Daoy (cell line): ENCODE results near the gene ARHGEF17. TPM values are rescaled to one million over a fixed set of nuclear protein-coding genes. Genes with fewer than 3 reads are reported as not detected.

Experiments
- DNase-seq: peaks from one replicate; pipeline ENCODE4 v3.0.0-alpha.2; 2015; ENCODE audit warnings: low read depth
- total RNA-seq: library from RNA; depleted of rRNA; stranded (reverse); fragments of >200 nt; shearing (Covaris generic); gene quantifications from 2 replicates; pipeline ENCODE4 v1.2.3, GENCODE V29; 2014

Gene ARHGEF17
- total RNA-seq, 1 experiment from 2014 or later, result 4.7 TPM

DNA sequence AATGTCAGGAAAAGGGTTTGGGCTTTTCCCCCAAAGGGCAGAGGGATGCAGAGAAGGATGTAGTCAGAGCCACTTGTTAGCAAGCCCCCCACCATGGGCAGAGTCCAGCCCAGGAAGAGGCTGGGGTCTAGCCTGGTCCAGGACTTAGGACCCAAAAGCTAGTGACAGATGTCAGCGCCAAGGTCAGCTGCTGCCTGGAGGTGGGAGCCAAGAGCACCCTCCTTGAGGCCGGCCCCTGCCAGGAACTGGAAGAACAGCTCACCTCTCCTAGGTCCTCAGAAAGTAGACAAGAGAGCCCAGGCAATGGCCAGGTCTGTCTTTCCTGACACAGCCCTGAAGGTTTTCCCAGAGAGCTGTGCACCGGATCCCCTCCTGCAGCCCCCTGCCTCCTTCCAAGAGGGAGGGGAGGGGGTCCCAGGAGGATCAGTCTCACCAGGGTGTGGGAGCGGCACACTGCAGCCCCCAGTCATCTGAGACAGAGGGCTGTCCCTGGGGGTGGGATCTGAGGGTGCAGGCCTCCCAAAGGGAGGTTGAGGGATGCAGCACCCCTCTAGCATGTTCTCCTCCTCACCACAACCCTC lies 14.6 kb upstream of the ARHGEF17 start:
- DNase-seq, result no peak

GRCh38 chr11:73294604-73295003 lies 13.5 kb upstream of the ARHGEF17 start:
- no peak for DNase-seq

DNA sequence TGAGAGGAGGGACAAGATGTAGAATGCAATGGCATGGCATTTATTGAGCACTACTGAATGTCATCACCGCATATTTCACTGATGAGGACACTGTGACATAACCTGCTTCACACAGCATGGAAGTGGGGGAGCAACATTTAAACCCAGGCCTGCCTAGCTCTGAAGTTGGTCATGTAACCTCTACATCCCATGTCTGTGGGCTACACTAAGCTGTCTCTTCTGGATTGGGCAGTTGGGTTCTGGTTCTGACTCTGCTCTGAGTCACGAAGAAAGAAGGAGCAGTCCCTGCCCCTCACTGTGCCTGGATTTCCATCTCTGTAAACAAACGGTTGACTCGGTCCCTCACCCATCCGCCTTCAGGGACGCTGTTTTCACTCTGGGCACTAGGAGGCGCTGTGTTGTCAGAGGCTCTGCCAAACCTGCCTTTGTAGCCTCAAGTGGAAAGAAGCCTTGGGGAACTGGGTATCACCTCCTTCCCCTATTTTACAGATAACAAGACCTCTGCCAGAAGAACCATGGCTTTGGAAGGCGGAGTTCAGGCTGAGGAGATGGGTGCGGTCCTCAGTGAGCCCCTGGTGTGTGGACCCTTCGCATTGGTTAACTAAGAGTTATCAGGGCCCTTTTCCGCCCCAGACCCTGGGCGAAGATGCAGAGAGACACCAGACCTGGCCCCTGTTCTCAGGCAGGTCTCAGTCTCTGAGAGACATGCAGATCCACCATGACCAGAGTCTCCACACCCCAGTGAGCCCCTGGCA lies 12.7 kb upstream of the ARHGEF17 start:
- DNase-seq, result peak; percentile 83

DNA sequence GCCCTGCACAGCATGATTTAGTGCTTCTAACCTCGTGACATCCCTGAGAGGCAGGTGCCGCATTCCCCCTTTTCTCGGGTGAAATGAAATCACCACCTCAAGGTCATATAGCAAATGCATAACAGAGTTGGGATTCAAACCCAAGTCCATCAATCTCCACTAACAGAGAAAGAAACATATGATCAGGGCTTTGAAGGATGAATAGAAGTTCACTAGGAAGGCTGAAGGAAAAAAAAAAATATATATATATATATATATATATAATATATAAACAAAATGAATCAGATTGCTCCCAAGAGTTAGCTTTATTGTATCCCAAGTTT lies 12.1 kb upstream of the ARHGEF17 start:
- no peak for DNase-seq

DNA sequence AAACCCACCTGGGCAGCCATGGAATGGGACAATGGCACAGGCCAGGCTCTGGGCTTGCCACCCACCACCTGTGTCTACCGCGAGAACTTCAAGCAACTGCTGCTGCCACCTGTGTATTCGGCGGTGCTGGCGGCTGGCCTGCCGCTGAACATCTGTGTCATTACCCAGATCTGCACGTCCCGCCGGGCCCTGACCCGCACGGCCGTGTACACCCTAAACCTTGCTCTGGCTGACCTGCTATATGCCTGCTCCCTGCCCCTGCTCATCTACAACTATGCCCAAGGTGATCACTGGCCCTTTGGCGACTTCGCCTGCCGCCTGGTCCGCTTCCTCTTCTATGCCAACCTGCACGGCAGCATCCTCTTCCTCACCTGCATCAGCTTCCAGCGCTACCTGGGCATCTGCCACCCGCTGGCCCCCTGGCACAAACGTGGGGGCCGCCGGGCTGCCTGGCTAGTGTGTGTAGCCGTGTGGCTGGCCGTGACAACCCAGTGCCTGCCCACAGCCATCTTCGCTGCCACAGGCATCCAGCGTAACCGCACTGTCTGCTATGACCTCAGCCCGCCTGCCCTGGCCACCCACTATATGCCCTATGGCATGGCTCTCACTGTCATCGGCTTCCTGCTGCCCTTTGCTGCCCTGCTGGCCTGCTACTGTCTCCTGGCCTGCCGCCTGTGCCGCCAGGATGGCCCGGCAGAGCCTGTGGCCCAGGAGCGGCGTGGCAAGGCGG lies 11.4 kb upstream of the ARHGEF17 start:
- DNase-seq, result no peak

DNA sequence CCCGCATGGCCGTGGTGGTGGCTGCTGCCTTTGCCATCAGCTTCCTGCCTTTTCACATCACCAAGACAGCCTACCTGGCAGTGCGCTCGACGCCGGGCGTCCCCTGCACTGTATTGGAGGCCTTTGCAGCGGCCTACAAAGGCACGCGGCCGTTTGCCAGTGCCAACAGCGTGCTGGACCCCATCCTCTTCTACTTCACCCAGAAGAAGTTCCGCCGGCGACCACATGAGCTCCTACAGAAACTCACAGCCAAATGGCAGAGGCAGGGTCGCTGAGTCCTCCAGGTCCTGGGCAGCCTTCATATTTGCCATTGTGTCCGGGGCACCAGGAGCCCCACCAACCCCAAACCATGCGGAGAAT lies 10.9 kb upstream of the ARHGEF17 start:
- no peak for DNase-seq

DNA sequence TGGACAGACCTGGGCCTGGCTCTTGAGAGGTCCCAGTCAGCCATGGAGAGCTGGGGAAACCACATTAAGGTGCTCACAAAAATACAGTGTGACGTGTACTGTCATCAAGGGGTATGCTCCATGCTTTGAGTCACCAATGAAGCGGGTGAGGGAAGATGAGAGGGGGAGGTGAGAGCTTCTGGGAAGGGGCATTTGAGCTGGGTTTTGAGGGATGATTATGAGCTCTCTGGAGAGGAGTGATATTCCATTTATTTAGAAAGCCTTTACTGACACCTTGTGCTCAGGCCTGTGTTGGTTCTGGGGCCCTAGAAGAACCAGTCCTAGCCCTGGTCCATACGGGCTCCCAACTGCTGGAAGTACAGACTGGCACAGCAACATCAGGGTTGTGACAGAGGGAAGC lies 10.4 kb upstream of the ARHGEF17 start:
- no peak for DNase-seq

- no peak for DNase-seq
Observed at GRCh38 chr11:73298233-73298632, 9.8 kb upstream of the ARHGEF17 start.

- no peak for DNase-seq
Observed at GRCh38 chr11:73299751-73300150, 8.3 kb upstream of the ARHGEF17 start.

DNA sequence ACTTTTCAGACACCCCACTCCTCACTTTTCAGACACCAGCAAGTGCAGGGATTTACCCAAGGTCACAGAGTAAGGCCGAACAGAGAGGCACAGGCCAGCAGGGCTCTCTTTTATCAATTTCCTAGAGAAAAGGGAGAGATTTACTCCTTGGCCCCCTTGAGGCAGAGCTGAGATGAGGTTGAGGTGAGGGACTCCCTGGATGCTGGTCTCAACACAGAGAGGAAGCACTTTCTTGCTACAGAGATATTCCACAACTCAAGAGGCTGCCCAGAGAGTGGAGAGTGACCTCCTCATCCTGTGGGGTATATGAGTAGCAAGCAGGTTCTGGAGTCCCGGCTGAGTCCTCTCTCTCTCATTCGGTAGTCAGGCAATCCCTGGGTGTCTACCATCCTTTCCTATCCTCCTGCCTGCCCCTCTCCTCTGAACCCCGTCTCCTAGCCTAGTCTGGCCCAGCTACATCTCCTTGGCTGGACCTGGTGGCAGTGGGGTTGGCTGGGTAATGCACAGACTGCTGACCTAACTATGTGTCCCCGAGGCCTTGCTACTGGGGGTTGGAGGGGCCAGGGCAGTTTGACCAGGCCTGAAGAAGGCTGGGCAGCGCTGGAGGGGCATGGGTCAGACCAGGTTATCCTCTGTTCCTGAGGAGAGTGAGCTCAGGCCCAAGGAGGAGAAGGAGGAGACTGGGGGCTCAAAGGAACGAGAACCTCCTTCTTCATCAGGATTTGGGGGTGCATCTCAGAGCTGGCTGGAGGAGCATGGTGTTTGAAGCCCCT lies 1.8 kb upstream of the ARHGEF17 start:
- DNase-seq, result no peak

DNA sequence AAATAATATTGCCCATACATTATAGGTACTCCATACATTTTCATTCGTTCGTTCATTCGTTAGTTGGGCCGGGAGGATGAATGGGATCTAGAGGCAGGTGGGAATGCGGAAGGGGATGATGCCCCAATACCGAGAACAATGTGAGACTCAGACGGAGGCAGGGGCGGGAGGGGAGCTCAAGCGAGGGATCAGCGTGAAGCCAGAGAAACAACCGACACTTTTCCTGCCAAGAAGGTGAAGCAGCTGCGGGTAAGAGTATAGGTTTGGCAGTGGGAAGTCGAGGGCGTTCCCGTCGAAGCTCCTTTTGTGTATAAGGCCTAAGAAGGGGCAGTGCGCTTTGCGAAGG lies 1.1 kb upstream of the ARHGEF17 start:
- DNase-seq, result no peak

- peak; percentile 96 for DNase-seq
Observed at GRCh38 chr11:73307323-73308002, 613 bp upstream of the ARHGEF17 start.

- DNase-seq, result peak; percentile 96
Observed at GRCh38 chr11:73308961-73309919, 1.2 kb downstream of the ARHGEF17 start.

DNA sequence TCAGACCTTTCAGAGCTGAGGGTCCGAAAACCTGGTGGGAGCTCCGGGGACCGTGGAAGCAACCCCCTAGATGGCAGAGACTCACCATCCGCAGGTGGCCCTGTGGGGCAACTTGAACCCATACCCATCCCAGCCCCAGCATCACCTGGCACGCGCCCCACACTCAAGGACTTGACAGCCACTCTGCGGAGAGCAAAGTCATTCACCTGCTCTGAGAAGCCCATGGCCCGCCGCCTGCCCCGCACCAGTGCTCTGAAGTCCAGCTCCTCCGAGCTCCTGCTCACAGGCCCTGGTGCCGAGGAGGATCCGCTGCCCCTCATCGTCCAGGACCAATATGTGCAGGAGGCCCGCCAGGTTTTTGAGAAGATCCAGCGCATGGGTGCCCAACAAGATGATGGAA lies 2.0 kb downstream of the ARHGEF17 start:
- no peak for DNase-seq

- DNase-seq, result no peak
Observed at GRCh38 chr11:73310661-73311393, 2.8 kb downstream of the ARHGEF17 start.

- DNase-seq, result no peak
Observed at GRCh38 chr11:73311394-73311869, 3.4 kb downstream of the ARHGEF17 start.

DNA sequence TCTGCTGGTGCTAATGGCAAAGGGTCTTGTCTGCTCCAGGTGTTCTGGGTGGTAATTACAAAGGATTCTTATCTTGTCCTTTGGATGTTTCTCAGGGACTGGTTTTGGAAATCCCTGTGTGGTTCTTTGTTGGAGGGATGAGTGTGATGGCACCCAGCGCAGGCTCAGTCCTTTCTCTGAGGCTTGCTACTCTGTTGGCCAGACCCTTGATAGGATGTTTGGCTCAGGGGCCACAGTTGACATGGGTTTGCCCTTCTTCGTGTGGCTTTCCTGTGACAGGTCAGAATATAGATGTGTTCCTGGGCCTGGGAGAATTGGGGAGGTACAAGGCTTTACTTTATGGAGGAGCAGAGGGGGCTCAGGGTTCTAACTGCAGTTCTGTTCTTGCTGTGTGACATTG lies 4.0 kb downstream of the ARHGEF17 start:
- no peak for DNase-seq

DNA sequence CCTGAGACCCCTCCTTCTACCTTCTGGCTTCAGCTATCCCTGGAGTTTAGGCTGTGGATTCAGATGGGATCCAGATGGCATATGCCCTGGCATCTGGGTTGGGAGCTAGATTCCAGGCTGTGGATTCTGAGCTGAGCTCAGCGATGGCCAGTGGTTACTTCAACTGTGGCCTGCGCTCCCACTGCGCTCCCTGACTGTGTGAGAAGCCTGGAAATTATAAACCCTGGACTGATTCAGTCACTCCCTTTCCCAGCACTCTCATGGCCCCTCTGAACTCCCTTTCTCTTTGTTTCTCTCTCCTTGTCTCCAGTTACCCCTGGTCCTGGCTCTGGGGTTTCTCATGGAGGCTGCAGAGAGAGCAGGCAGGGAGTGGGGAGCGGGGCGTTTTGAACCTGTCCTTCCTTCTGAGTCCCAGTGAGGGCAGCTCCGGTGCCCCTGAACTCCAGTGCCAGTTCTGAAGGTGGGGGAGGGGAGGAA lies 4.8 kb downstream of the ARHGEF17 start:
- DNase-seq, result no peak

GRCh38 chr11:73313652-73314051 lies 5.6 kb downstream of the ARHGEF17 start:
- DNase-seq, result peak; percentile 27
